Measurements from ENCODE around the gene PMEPA1. TPM values are rescaled to one million over a fixed set of nuclear protein-coding genes. Genes with fewer than 3 reads are reported as not detected.

PMEPA1 gene
- total and polyA plus RNA-seq, 2 donors (not counting 3 experiments of a cell fraction or from before 2014, with no cell fraction given): 31.6 to 33.2 TPM

- TF ChIP-seq JUN (IDR thresholded peaks at IDR 0.05; ENCODE audit: borderline replicate concordance, insufficient read depth, insufficient read length, low read depth) (no peak), POLR2A (IDR thresholded peaks at IDR 0.05; ENCODE audit: low read depth, low read length) (no peak), MYC (IDR thresholded peaks at IDR 0.05; ENCODE audit: low read depth, low read length) (no peak), FOS (IDR thresholded peaks at IDR 0.05; ENCODE audit: borderline replicate concordance, insufficient read depth, low read length) (no peak), EZH2 (IDR thresholded peaks at IDR 0.05; ENCODE audit: borderline replicate concordance, low read depth, low read length, severe bottlenecking) (no peak), POLR2AphosphoS5 (IDR thresholded peaks at IDR 0.05; ENCODE audit: insufficient read depth, low read depth, low read length) (no peak), GATA2 (IDR thresholded peaks at IDR 0.05; ENCODE audit: insufficient read depth, insufficient read length, low read depth, low read length) (no peak)
- TF ChIP-seq, protein P1, sequence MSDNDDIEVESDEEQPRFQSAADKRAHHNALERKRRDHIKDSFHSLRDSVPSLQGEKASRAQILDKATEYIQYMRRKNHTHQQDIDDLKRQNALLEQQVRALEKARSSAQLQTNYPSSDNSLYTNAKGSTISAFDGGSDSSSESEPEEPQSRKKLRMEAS (IDR thresholded peaks at IDR 0.05; ENCODE audit: insufficient read depth, insufficient read length): no peak
- TF ChIP-seq, protein P2, sequence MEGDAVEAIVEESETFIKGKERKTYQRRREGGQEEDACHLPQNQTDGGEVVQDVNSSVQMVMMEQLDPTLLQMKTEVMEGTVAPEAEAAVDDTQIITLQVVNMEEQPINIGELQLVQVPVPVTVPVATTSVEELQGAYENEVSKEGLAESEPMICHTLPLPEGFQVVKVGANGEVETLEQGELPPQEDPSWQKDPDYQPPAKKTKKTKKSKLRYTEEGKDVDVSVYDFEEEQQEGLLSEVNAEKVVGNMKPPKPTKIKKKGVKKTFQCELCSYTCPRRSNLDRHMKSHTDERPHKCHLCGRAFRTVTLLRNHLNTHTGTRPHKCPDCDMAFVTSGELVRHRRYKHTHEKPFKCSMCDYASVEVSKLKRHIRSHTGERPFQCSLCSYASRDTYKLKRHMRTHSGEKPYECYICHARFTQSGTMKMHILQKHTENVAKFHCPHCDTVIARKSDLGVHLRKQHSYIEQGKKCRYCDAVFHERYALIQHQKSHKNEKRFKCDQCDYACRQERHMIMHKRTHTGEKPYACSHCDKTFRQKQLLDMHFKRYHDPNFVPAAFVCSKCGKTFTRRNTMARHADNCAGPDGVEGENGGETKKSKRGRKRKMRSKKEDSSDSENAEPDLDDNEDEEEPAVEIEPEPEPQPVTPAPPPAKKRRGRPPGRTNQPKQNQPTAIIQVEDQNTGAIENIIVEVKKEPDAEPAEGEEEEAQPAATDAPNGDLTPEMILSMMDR (IDR thresholded peaks at IDR 0.05; ENCODE audit: extremely low read depth in 1 of 2, insufficient read depth in 1 of 2, low read depth in 1 of 2, low read length in 2 of 2): no peak
- Histone ChIP-seq H3K4me2 (ENCODE audit: insufficient read depth, low read length) (no peak overlapping the region), H3K9ac (replicated peaks; ENCODE audit: extremely low read depth, insufficient read depth, low read length) (no peak overlapping the region), H3K4me3 (replicated peaks in 1 of 3; ENCODE audit: insufficient read depth in 1 of 3, low read depth in 1 of 3, low read length in 3 of 3) (no peak overlapping the region), H3K9me3 (replicated peaks; ENCODE audit: control insufficient read depth, insufficient read depth, low read length) (no peaks in the 10 kb centered on the region), H3K79me2 (ENCODE audit: control insufficient read depth, insufficient read depth, low read length) (peaks cover 20% of the 10 kb centered on the region), H3K27me3 (ENCODE audit: control insufficient read depth in 2 of 2, insufficient read depth in 2 of 2, low read length in 2 of 2) (no peaks in the 10 kb centered on the region), H3K27ac (ENCODE audit: insufficient read depth, low read depth, low read length) (no peak overlapping the region), H3K36me3 (ENCODE audit: control insufficient read depth in 2 of 2, extremely low read depth in 1 of 2, insufficient read depth in 2 of 2, low read length in 2 of 2) (no peaks in the 10 kb centered on the region), H3K9me1 (replicated peaks; ENCODE audit: control insufficient read depth, extremely low read depth, insufficient read depth, low read length) (no peaks in the 10 kb centered on the region), H3K4me1 (ENCODE audit: control insufficient read depth, extremely low read depth, insufficient read depth, low read length) (peaks cover 6% of the 10 kb centered on the region), H4K20me1 (replicated peaks; ENCODE audit: control insufficient read depth, extremely low read depth, insufficient read depth, low read length) (no peaks in the 10 kb centered on the region), H2AFZ (ENCODE audit: low read depth, low read length) (no peak overlapping the region)
- CTCF ChIA-PET: interaction anchor here (0.8 kb wide), 1 partner anchor 18 kb away, joined by 3 read pairs; no protein-coding TSS in a partner anchor
- intact Hi-C loops (cut with micrococcal nuclease): no loop called here
- DNase-seq (ENCODE audit: low read depth, low spot score): no peak
- POLR2A ChIA-PET: no interaction called here
- no peak for FAIRE-seq
- dilution Hi-C loops (cut with MboI; ENCODE audit: extremely low pct_ligation_motif_present, low sequenced_read_pairs): no loop called here
- BruUV-seq (replicated peaks): no TSS peak
Observed at GRCh38 chr20:57683287-57683686, 26.5 kb downstream of the PMEPA1 start.

Data from endothelial cell of umbilical vein (primary cell).